Measurements from ENCODE around the gene DDX24.
A peak's percentile ranks its signal among the peaks of the same experiment; 100 is the strongest.

Gene DDX24

GRCh38 chr14:94016446-94016976 is 64.5 kb downstream of the DDX24 start:
- TF ChIP-seq ZFX (IDR thresholded peaks at IDR 0.05; ENCODE audit: borderline replicate concordance) (no peak), CTCF (IDR thresholded peaks at IDR 0.05) (no peak)
- H3K27ac ChIP-seq: no peak overlapping the region

- no peak overlapping the region for H3K27ac ChIP-seq
- TF ChIP-seq ZFX (IDR thresholded peaks at IDR 0.05; ENCODE audit: borderline replicate concordance): no peak
- TF ChIP-seq CTCF (IDR thresholded peaks at IDR 0.05): no peak
These were observed 65.8 kb downstream of the DDX24 start for GRCh38 chr14:94015223-94015622.

GRCh38 chr14:94014382-94014781 is 66.6 kb downstream of the DDX24 start:
- no peak overlapping the region for H3K27ac ChIP-seq
- no peak for TF ChIP-seq ZFX (IDR thresholded peaks at IDR 0.05; ENCODE audit: borderline replicate concordance)
- no peak for TF ChIP-seq CTCF (IDR thresholded peaks at IDR 0.05)

GRCh38 chr14:94011795-94012194 is 69.2 kb downstream of the DDX24 start:
- TF ChIP-seq CTCF (IDR thresholded peaks at IDR 0.05): no peak
- no peak for TF ChIP-seq ZFX (IDR thresholded peaks at IDR 0.05; ENCODE audit: borderline replicate concordance)
- no peak overlapping the region for H3K27ac ChIP-seq

GRCh38 chr14:94010625-94011024 is 70.4 kb downstream of the DDX24 start:
- no peak overlapping the region for H3K27ac ChIP-seq

GRCh38 chr14:94009767-94010166 is 71.2 kb downstream of the DDX24 start:
- H3K27ac ChIP-seq: no peak overlapping the region
- TF ChIP-seq ZFX (IDR thresholded peaks at IDR 0.05; ENCODE audit: borderline replicate concordance): no peak

More at GRCh38 chr14:94010625-94011024, 70.4 kb downstream of the DDX24 start:
- TF ChIP-seq ZFX (IDR thresholded peaks at IDR 0.05; ENCODE audit: borderline replicate concordance) (no peak), CTCF (IDR thresholded peaks at IDR 0.05) (no peak)

- no peak overlapping the region for H3K27ac ChIP-seq
- TF ChIP-seq ZFX (IDR thresholded peaks at IDR 0.05; ENCODE audit: borderline replicate concordance): no peak
These were observed 72.8 kb downstream of the DDX24 start for GRCh38 chr14:94008234-94008633.

- H3K27ac ChIP-seq: no peak overlapping the region
- TF ChIP-seq CTCF (IDR thresholded peaks at IDR 0.05) (peak; percentile 65), ZFX (IDR thresholded peaks at IDR 0.05; ENCODE audit: borderline replicate concordance) (no peak)
These were observed 75.5 kb downstream of the DDX24 start for GRCh38 chr14:94005324-94006073.
